Gastrocnemius medialis (tissue), 4 donors: ENCODE data around the gene TMEM165. TPM values are rescaled to one million over a fixed set of nuclear protein-coding genes. Genes with fewer than 3 reads are reported as not detected.

Experiments
- ATAC-seq, 2 donors: fragments of 150-250 bp; one replicate each; pipeline ENCODE4 v1.9.1; 2016
- DNase-seq, 2 donors: peaks; one replicate each; pipeline ENCODE4 v3.0.0-alpha.2; 2019
- H3K27ac ChIP-seq, 4 donors: fragments of 200-600 bp; sonication (generic); 1 replicate in 1 of 4; 2 replicates in 3 of 4; pipeline ENCODE4 v1.5.1; 2016 to 2018; ENCODE audit warnings: mild to moderate bottlenecking in 2 of 4, moderate library complexity in 1 of 4
- H3K27me3 ChIP-seq, 3 donors: fragments of 200-600 bp; sonication (generic) in 2 of 3; 1 replicate in 1 of 3; 2 replicates in 2 of 3; pipeline versions ENCODE4 v1.5.1 to v1.6.0; 2016 to 2019; ENCODE audit warnings: mild to moderate bottlenecking in 1 of 3, moderate library complexity in 1 of 3
- H3K36me3 ChIP-seq, 2 donors: fragments of 200-600 bp; sonication (generic) in 1 of 2; one replicate each; pipeline ENCODE4 v1.5.1; 2017 to 2018
- H3K4me1 ChIP-seq, 2 donors: fragments of 200-600 bp; sonication (generic) in 1 of 2; one replicate each; pipeline ENCODE4 v1.5.1; 2016 to 2017; ENCODE audit warnings: mild to moderate bottlenecking in 2 of 2
- H3K4me3 ChIP-seq, 4 donors: fragments of 200-600 bp; sonication (generic) in 3 of 4; 1 replicate in 1 of 4; 2 replicates in 3 of 4; pipeline ENCODE4 v1.5.1; 2016 to 2019; ENCODE audit warnings: mild to moderate bottlenecking in 2 of 4
- H3K9me3 ChIP-seq, 3 donors: fragments of 200-600 bp; sonication (generic) in 2 of 3; 1 replicate in 1 of 3; 2 replicates in 2 of 3; pipeline ENCODE4 v1.5.1; 2016 to 2019
- POLR2A ChIP-seq, 2 donors: fragments of 450-650 bp; IDR thresholded peaks; one replicate each; pipeline ENCODE4 v1.6.1; 2017; ENCODE audit warnings: antibody characterized with exemption in 2 of 2, mild to moderate bottlenecking in 2 of 2, moderate library complexity in 2 of 2
- in situ Hi-C, 4 donors: fragments of 200-750 bp; cut with MboI; loops; one replicate each; pipeline versions ENCODE4 v1.15.0 to v1.8.0; 2017; ENCODE audit warnings: low sequenced_read_pairs in 4 of 4
- intact Hi-C: fragments of 100-400 bp; cut with DNase I; formaldehyde crosslinking; loops from one replicate; pipeline ENCODE4 v1.15.1; 2023; ENCODE audit warnings: low total_unique reads
- total RNA-seq, 4 donors: library from RNA; depleted of rRNA; stranded (reverse); fragments of >200 nt; gene quantifications; one replicate each; pipeline versions ENCODE4 v1.1.0 to v1.2.3, GENCODE V29; 2016
- TF ChIP-seq, protein P1 (sequence below), 5 experiments: fragments of 450-650 bp in 3 of 5; fragments of 200-600 bp in 2 of 5; sonication (generic) in 2 of 5; IDR thresholded peaks in 4 of 5; conservative IDR thresholded peaks in 1 of 5; 1 replicate in 4 of 5; 2 replicates in 1 of 5; pipeline ENCODE4 v1.5.1; 2016 to 2019; ENCODE audit warnings: antibody characterized with exemption in 5 of 5, mild to moderate bottlenecking in 3 of 5, moderate library complexity in 3 of 5

TMEM165 gene, protein sequence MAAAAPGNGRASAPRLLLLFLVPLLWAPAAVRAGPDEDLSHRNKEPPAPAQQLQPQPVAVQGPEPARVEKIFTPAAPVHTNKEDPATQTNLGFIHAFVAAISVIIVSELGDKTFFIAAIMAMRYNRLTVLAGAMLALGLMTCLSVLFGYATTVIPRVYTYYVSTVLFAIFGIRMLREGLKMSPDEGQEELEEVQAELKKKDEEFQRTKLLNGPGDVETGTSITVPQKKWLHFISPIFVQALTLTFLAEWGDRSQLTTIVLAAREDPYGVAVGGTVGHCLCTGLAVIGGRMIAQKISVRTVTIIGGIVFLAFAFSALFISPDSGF
- 10 to 100 TPM; 23.5 to 80.3 (median 48.9) TPM for total RNA-seq

DNA sequence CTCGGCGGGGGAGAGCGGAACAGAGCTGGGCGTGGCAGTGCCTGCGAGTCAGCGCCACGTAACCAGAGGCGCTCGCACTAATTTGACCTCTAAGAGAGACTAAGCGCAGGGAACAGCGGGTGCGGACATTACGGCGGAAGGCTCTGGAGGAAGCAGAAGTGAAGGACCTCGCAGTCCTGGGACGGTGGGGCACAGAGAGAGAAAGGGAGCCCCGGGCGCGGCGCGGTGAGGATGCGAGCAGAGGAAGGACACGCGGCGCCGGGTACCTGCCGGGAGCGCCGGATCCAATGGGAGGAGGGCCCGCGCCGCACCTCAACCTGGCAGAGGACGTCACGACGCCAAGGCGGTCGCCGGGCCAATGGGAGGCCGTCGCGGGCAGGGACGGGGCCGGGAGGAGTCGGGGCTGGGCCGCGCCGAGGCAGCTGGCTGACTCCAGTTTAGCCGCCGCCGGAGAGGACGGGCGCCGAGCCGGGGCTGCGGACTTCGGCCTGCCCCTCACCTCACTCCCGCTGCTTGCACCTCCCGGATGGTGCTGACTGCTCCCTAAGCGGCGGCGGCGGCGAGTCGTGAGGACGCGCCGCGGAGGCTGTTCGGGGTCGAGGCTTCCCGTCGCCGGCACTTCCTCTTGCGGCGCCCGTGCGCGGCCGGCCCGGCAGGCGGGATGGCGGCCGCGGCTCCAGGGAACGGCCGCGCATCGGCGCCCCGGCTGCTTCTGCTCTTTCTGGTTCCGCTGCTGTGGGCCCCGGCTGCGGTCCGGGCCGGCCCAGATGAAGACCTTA is at the start of gene TMEM165:
TSS of gene TMEM165 (plus strand) at position 429 of the 779 bp plus-strand sequence. CDS start at position 662, 233 bp downstream.
- peak; percentile 88 for DNase-seq
- Histone ChIP-seq H3K4me3 (peak within 1 kb of the TSS; percentile 72 to 95 (median 77)), H3K4me1 (peaks cover 32 to 38% of the 10 kb centered on the region in 2 donors), H3K9me3 (no peaks in the 10 kb centered on the region), H3K27me3 (no peaks in the 10 kb centered on the region), H3K27ac (peak within 1 kb of the TSS; percentile 83 to 96 (median 91)), H3K36me3 (no peaks in the 10 kb centered on the region)
- TF ChIP-seq, protein P1, sequence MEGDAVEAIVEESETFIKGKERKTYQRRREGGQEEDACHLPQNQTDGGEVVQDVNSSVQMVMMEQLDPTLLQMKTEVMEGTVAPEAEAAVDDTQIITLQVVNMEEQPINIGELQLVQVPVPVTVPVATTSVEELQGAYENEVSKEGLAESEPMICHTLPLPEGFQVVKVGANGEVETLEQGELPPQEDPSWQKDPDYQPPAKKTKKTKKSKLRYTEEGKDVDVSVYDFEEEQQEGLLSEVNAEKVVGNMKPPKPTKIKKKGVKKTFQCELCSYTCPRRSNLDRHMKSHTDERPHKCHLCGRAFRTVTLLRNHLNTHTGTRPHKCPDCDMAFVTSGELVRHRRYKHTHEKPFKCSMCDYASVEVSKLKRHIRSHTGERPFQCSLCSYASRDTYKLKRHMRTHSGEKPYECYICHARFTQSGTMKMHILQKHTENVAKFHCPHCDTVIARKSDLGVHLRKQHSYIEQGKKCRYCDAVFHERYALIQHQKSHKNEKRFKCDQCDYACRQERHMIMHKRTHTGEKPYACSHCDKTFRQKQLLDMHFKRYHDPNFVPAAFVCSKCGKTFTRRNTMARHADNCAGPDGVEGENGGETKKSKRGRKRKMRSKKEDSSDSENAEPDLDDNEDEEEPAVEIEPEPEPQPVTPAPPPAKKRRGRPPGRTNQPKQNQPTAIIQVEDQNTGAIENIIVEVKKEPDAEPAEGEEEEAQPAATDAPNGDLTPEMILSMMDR (IDR thresholded peaks at IDR 0.05 in 4 of 5, conservative IDR thresholded peaks at IDR 0.05 in 1 of 5): peak in 1 of 5 experiments; percentile 15
- peak; percentile 92 to 93 for TF ChIP-seq POLR2A (IDR thresholded peaks at IDR 0.05)
- peak; percentile 89 to 90 for ATAC-seq
- in situ Hi-C loops (loop anchor here in 1 of 4 donors (10.0 kb wide), 2 partner anchors 51 to 149 kb away; partner anchors contain the start of genes CLOCK and SRD5A3), intact Hi-C loops (loop anchor here (1.0 to 5.0 kb wide), 4 partner anchors 49 to 472 kb away; partner anchors contain the start of genes CLOCK, EXOC1 and SRD5A3)

DNA sequence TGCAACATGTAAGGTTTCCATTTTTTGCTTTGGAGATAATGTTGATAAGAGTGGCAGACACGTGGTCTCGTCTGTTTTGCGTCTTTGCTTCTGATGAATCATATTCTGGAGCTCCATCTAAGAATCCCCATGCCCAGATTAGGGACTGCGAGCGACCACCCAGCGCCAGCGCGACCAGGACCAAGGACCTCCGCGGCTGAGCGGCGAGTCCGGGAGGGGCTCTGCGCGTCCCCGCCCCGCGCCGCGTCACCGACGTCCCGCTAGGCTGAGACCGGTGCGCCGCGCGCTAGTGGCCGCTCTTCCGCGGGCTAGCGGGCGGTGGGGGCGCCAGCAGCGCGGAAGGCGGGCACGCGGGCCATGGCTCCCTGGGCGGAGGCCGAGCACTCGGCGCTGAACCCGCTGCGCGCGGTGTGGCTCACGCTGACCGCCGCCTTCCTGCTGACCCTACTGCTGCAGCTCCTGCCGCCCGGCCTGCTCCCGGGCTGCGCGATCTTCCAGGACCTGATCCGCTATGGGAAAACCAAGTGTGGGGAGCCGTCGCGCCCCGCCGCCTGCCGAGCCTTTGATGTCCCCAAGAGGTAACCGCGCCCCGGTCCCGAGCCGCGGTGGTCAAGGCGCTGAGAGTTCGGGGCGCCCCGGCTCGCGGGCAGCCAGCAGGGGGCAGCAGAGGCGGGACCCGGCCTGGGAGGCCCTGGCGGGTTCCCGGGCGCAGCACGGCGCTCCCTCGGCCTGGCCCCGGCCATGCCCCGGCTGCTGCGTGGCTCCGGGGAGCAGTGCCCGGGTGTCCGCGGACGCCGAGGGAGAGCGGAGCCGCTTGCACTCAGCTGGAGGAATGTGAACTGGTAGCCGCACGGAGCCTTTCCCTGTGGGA is 49.5 kb upstream of the TMEM165 start, which contains the start of gene SRD5A3:
TSS of gene SRD5A3 (plus strand) at position 263 of the 871 bp plus-strand sequence. CDS start at position 358, 95 bp downstream.
- Histone ChIP-seq H3K27me3 (no peaks in the 10 kb centered on the region), H3K9me3 (no peaks in the 10 kb centered on the region), H3K36me3 (no peaks in the 10 kb centered on the region), H3K27ac (peak within 1 kb of the TSS; percentile 89 to 99 (median 95)), H3K4me1 (peaks cover 0 to 20% of the 10 kb centered on the region in 2 donors), H3K4me3 (peak within 1 kb of the TSS; percentile 68 to 99 (median 82))
- ATAC-seq: peak; percentile 95 to 97
- in situ Hi-C loops (loop anchor here in 2 of 4 donors (10.0 to 25.0 kb wide), 3 partner anchors 49 to 516 kb away; partner anchors contain the start of genes EXOC1 (in 2 of the 2), CLOCK (in 1 of the 2) and TMEM165 (in 1 of the 2)), intact Hi-C loops (loop anchor here (1.0 to 5.0 kb wide), 5 partner anchors 49 to 520 kb away; partner anchors contain the start of genes CLOCK, EXOC1 and TMEM165)
- DNase-seq: peak; percentile 61 to 74
- peak; percentile 47 to 68 for TF ChIP-seq POLR2A (IDR thresholded peaks at IDR 0.05)
- TF ChIP-seq, protein P1 (IDR thresholded peaks at IDR 0.05 in 4 of 5, conservative IDR thresholded peaks at IDR 0.05 in 1 of 5): peak; percentile 88 to 99 (median 97)

DNA sequence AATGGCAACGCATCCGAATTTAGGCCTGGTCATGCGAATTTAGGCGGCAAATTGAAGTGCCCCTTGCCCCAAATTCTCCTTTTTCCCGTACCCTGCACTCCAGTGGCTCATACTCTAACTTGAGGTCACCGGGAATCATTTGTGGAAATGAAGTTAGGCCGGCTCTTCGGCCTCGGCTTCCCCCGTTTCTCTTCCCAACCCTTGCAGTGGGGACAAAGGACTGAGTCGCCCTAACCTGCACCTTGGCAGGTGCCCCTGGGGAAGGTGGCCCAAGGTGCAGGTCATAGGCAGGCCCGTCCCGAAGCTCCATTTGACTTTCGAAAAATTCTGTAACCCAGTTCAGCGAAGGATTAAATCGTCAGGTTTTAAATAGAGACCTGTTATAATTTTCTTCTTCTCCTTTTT is 48.9 kb upstream of the TMEM165 start:
- no peaks in the 10 kb centered on the region for H3K9me3 ChIP-seq
- peaks cover 0 to 20% of the 10 kb centered on the region in 2 donors for H3K4me1 ChIP-seq
- intact Hi-C loops: loop anchor here (1.0 to 5.0 kb wide), 5 partner anchors 48 to 519 kb away; partner anchors contain the start of genes CLOCK, EXOC1 and TMEM165
- ATAC-seq (peak; percentile 13 to 27), DNase-seq (no peak)
- H3K27me3 ChIP-seq: no peaks in the 10 kb centered on the region
- H3K27ac ChIP-seq: peak overlapping the region; percentile 89 to 99 (median 95)
- no peaks in the 10 kb centered on the region for H3K36me3 ChIP-seq
- H3K4me3 ChIP-seq: peak overlapping the region; percentile 68 to 99 (median 82)
- in situ Hi-C loops: loop anchor here in 2 of 4 donors (10.0 to 25.0 kb wide), 3 partner anchors 48 to 515 kb away; partner anchors contain the start of genes EXOC1 (in 2 of the 2), CLOCK (in 1 of the 2) and TMEM165 (in 1 of the 2)
- no peak for TF ChIP-seq POLR2A (IDR thresholded peaks at IDR 0.05)
- TF ChIP-seq, protein P1 (IDR thresholded peaks at IDR 0.05 in 4 of 5, conservative IDR thresholded peaks at IDR 0.05 in 1 of 5): no peak
